ENCODE results near the gene PLAU.
A peak's percentile ranks its signal among the peaks of the same experiment; 100 is the strongest.
"Not testable (repeated sequence)": the region's sequence is repeated elsewhere in the genome, so short reads cannot be mapped to it uniquely, and the experiment has no call there.

Gene PLAU

DNA sequence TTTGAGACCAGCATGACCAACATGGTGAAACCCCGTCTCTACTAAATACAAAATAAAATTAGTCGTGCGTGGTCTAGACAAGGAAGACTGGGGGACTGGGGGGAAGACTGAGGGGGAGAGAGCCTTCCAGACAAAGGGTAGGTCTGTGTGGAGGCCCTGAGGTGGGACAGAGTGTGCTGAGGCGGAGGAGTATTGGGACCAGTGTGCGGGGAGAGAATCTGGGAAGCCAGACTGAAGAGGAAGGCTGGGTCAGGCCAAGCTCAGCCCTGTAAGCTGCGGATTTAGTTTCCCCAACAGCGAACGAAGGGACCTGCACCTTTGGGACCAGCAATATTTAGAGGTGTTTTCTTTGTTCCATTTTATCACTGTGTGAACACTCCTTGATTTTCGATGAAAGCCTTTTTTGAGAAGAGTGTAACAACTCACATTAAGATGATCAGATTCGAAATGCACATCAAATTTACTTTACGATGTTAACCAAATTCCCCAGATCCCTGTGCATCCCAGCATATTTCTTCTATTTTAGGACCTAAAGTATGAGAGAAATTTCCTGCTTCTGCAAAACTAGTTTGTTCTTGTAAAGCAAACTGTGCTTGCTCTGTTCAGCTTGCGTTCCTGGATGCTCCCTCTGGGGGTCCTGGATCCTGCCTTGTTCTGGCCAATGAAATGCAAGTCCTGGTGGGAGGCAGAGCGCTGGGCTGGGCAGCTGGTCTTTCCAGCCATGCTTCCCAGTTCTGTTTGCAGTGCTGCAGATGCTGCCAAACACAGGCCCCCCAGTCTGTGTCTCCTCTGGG lies 39.4 kb downstream of the PLAU start:
- DNase-seq (ENCODE audit: low read depth), result no peak

DNA sequence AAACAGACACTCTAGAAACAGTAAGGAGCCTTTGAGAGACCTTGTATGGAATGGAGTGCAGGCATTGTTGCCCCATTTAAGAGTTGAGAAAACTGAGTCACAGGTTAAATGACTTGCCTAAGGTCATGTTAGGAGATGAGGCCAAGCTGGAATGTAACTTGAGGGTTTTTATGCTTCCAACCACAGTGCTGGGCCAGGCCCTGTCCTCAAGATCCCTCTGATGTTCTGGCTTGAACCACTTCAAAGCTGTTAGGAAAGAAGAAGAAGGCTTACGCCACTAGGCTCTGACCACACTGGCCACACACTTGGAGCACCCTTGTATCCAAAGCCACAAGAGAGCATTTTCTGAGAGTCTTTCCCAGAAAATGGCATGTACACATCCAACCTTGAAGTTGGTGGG lies 42.7 kb downstream of the PLAU start:
- DNase-seq (ENCODE audit: low read depth), result no peak

DNA sequence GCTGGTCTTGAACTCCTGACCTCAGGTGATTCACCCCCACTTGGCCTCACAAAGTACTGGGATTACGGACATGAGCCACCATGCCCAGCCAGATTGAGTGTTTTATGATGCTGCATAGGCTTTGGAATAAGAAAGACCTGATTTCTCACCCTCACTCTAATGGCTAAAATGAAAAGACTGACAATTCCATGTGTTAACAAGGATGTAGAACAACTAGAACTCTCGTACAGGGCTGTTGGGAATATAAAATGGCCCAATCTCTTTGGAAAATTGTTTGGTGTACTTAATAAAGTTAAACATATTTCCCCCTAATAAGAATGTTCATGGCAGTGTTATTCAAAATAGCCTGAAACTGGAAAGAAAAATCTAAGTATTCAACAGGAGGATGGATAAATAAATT lies 43.8 kb downstream of the PLAU start:
- no peak for DNase-seq (ENCODE audit: low read depth)

DNA sequence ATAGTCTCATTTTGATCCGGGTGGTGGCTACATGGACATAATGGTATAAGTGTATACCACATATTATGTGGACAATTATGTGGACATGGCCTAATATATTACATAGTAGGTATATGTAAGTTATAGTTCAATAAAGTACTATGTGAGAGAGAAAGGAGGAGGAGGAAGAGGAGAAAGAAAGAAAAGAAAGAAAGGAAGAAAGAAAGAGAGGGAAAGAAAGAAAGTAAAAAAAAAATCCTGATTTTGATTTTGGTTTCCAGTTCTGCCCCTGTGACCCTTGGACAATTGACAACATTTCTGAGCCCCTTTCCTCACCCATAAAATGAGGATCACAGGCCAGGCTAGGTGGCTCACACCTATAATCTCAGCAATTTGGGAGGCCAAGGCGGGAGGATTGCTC lies 44.8 kb downstream of the PLAU start:
- DNase-seq (ENCODE audit: low read depth), result no peak

DNA sequence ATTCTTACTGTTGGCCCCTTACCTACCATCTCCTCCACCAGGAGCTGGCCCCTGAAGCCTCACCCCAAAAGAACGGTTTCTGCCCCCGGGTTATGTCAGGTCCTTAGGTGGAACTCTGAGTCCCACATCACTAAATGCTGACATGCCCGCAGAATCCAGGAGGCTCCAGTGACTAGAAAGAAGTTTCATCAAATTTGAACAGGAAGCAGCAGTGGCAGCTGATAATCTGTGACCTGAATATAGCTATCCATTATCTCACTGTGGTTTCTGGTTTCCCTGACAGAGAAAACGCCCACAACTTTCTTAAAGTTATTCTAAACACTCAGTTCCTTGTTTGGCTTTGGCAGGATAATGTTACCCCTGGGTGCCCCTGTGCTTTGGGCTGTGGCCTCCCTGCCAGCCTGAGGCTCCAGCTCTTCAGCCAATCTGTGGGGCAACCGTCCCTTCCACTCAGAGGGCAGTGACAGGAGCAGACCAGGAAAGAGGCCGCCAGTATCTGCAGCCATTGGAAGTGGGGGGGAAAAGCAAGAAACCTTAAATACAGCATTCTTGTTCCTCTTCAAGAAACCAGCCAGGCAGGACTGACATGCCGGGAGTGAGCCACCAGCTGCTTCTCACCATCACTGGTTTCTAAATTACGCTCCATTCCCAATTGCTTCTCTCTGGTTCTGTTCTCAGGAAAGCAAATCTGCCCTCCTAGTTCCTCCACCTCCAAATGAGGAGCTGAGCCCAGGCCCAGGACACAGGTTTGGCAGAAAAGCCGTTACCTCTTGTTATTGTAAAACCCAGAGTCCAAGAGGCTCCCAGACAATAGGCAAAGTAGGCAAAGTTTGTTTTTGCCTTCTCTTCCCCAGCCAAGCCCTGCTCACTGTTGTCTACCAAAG lies 45.8 kb downstream of the PLAU start:
- DNase-seq (ENCODE audit: low read depth), result peak; percentile 4

DNA sequence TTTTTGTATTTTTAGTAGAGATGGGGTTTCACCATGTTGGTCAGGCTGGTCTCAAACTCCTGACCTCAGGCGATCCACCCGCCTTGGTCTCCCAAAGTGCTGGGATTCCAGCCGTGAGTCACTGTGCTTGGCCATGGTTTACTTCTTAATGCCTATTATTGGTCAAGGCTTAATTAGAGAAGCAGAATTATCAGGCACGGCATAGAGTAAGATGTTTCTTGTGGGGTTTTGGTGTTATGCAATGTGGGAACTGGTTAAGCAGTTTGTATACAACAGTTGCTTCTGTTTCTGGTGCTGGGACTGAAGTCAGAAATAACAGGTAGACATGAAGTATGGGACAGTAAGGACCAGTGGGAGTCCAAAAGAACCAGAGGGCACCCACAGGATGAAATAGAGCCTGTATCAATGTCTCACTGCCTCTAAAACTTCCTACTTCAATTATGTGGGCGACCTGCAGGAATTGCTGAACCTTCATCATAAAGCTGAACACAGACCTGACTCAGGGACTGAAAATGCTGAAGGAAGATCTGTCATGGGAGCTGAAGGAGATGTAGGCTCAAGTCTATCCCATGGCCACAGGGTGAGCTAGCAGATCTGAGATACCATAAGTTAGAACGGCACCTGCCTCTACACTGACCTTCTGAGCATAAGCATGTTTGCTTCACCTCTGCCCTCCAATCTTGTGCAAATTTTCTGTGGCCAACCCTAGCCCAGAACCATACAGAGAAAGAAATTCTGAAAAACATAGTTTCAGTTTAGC lies 48.7 kb downstream of the PLAU start:
- no peak for DNase-seq (ENCODE audit: low read depth)

DNA sequence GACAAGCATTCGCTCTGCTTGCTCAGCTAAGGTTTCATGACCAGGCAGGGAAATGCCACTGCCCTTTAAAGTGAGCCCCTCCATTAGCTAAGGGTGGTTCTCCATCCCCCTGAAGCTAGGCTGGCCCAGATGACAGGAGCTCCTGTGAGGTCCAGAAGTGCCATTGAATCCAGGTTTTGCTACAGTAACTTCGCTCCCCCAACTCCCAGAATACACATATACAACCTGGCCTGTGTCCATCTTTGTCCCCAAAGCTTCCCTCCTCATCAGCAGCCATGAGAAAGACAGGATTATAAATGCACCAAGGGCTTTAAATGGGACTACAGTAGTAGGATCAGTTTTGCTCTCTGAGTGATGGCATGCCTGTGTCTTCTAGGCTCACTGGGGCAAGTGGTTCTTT lies 51.5 kb downstream of the PLAU start:
- DNase-seq (ENCODE audit: low read depth), result no peak

DNA sequence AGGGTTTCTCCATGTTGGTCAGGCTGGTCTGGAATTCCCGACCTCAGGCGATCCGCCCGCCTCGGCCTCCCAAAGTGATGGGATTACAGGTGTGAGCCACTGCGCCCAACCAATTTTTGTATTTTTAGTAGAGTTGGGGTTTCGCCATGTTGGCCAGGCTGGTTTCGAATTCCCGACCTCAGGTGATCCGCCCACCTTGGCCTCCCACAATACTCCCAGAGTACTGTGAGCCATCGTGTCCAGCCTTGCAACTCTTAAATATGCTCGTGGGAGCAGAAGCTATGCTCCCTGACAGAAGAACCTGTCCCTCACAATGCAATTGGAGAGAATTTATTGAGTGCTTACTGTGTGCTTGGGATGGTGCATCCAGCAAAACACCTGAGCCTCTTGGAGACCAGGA lies 52.6 kb downstream of the PLAU start:
- not testable (repeated sequence) for DNase-seq (ENCODE audit: low read depth)

DNA sequence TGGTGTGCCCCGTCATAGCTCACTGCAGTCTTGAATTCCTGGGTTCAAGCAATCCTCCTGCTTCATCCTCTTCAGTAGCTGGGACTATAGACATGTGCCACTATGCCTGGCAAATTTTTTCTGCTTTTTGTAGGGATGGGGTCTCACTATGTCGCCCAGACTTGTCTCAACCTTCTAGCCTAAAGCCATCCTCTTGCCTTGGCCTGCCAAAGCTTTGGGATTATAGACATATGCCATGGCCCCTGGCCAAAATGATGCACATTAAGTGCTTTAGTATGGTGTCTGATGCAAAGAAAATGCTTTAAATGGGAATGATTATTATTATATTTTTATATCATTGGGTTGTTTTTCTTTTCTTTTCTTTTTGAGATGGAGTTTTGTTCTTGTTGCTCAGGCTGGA lies 53.8 kb downstream of the PLAU start:
- no peak for DNase-seq (ENCODE audit: low read depth)

DNA sequence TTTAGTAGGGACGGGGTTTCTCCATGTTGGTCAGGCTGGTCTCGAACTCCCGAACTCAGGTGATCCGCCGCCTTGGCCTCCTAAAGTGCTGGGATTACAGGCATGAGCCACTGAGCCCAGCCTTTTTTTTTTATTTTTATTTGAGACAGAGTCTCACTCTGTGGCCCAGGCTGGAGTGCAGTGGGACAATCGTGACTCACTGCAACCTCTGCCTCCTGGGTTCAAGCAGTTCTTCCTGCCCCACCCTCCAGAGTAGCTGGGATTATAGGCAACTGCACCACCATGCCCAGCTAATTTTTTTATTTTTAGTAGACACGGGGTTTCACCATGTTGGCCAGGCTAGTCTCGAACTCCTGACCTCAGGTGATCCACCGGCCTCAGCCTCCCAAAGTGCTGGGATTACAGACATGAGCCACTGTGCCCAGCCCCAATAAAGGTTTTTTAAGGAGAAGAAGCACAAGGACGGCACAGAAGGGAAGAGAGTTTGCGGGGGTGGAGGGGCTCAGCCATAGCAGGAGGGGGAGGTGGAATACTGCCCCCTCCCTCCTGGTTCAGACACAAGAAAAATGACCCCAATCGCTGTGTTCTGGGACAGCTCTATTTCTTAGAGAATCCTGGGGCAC lies 54.4 kb downstream of the PLAU start:
- DNase-seq (ENCODE audit: low read depth), result not testable (repeated sequence)

DNA sequence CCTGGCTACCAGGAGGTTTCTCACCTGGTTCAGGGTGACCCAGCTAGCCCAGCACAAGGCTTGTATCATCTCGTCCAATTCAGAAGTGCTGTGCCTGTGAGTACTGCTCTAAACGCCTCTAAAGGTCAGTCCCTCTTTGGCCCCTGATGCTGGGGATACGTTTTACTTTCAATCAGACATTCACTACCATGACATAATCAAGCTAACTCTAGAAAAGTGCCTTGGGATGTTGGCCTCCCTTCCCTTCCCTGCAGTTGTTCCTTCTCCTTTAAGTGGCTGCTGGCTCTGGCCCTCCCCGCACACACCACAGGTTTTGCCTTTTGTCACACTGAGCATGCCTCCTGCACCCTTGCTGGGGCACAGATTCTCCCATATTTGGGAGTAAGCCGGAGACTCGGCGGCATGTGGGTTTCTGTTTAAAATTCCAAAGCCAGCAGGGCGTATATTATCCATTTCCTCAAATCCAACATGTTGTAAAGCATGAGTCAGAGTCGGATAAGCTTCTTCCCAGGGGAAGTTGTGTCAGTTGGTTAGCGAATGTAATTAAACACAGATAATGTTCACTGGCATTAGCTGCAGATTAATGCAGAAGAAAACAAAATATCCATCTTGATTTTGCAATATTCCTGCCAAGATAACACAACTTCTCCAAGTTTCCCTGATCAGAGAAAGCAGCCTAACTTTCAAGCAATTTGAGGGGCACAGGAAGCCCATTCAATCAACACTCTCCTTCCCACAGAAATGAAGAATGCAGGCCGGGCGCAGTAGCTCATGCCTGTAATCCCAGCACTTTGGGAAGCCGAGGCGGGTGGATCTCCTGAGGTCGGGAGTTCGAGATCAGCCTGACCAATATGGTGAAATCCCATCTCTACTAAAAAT lies 55.2 kb downstream of the PLAU start:
- DNase-seq (ENCODE audit: low read depth), result no peak

DNA sequence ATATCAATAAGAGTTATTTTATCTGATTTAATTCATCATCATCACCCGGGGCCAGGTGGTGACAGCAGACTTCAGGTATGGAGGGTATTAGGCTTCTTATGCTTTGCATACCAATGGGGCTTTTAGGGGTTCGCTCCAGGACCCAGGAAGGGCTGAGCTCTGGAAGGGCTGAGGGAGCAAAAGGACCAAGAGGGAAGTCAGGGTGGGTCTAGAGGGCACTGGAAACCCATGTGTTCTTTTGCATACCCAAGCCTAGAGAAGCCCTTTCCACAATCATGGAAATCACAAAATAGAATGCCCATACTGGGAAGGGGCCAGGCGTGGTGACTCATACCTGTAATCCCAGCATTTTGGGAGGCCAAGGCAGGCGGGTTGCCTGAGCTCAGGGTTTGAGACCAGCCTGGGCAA lies 56.1 kb downstream of the PLAU start:
- no peak for DNase-seq (ENCODE audit: low read depth)
